HG03108 (cell line): ENCODE measurements around the gene GLRX2.
"Not testable (repeated sequence)": the region's sequence is repeated elsewhere in the genome, so short reads cannot be mapped to it uniquely, and the experiment has no call there.

ENCODE experiments used
- ATAC-seq: cut with Tn5 transposase; IDR thresholded peaks from one replicate; pipeline ENCODE4 v1.9.1; 2021; ENCODE audit warnings: moderate library complexity; ENCODE audit not compliant: unreplicated experiment

The GLRX2 gene, protein sequence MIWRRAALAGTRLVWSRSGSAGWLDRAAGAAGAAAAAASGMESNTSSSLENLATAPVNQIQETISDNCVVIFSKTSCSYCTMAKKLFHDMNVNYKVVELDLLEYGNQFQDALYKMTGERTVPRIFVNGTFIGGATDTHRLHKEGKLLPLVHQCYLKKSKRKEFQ

DNA sequence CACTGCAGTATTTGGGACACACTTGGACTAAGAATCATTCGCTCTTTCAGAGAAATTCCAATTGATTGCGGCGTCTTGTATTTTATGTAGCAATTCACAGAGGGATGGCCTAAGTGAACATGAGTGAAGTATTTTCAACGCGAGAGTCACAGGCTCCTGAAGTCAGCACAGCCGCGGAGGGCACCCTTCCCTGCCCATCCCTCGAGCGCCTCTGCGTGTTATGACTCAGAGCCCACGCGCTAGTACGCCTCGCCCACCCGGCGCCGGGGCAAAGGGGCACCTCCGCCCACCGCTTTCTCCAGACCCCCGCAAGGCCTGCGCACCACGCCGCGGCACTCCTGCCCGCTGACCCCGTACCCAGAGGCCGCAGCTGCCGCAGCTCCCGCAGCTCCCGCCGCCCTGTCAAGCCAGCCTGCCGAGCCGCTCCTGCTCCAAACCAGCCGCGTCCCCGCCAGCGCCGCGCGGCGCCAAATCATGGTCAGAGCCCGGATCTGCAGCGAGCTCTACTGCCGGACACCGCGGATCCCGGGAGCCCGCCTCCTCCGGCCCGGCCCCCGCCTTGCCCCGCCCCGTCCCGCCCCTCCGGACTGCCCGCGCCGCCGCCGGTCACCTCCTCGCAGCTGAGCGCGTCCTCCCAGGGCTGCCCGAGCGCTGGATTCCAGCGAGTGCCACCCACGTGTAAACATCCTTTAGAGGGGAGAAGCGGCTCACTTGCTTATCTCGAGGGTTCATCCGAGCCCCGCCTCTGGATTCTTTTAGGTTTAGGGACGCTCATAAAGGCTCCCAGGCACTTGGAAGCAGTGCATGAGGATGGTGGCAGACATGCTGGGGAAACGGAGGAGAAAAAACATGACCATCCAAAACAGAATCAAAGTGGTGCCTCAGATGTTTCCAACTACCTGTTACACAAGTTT lies at the start of gene GLRX2:
TSS of gene GLRX2 (minus strand) at position 508 of the 914 bp plus-strand sequence. CDS start at position 476, 32 bp downstream.
- ATAC-seq, result peak; percentile 89

DNA sequence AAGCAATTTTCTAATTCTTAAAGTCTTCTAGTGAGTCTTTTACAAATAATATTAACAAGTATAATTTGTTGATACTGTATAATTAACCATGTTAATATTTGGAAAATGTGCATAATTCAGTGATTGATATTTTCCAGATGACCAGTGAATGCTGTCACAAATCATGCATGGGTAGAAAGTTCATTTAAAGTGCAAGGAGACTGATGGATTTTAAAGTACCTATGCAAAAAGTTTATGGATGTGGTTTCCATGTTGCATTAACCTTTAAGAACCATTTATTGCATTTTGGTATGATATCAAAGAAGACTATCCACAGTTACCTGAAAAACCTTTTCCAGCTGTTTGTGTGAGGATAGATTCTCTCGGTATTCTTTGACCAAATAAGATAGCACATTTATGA lies 39.8 kb upstream of the GLRX2 start:
- ATAC-seq, result no peak

DNA sequence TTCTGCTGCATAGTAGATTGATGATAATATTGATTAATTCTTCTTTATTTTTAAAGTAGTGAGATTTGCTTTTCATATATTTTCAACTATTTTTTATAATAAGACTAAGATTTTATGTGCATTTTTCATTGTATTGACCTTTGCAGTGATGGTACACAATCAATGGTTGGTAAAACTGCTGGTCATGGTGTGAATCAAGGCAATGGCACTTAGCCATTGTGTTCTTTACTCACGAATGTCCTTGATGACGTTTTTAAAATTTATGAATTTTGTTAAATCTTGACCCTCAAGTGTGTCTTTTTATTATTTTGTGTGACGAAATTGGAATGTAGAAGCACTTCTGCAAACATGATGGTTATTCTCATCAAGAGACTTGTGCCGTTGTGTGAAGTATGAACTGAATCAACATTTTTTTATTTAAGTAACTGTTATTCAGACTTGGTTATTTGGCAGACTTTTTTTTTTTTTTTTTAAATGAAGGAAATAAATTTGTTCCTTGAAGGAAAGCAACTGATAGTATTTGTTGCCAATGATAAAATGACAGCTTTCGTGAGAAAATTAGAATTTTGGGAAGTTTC lies 39.2 kb upstream of the GLRX2 start:
- ATAC-seq, result no peak

DNA sequence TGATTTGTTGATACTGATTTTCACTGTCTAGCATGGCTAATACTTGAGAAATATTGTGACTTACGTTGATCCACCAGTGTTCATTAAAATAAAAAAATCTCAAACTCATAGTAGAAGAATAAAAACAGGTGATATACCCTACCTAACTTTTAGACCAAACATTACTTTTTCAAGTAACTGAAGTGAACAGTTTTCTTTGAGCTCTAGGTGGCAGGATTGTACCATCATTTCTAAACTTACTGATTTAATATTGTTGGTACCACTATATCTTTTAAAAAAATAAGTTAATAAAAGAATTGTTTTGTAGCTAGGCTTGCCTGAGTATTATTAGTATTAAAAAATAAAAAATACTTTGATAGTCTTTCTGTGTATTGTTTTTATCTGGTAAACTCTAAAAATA lies 38.1 kb upstream of the GLRX2 start:
- ATAC-seq, result no peak

DNA sequence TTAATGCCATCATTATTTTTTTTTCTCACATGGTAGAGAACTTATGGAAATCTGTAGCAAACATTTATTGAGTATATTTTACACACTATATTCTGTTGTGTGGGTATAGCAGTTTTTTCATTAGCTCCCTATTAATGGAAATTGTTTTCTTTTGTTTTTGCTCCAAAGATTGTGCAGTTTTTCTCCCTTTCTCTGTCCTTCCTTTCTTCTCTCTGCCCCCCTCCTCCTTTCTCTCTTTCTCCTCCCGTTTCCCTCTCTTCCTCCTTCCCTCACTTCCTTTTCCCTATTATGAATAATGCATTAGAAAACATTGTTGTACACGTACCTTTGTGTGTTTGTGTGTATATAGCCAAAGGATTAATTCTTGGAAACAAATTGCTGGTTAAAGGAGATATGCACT lies 37.2 kb upstream of the GLRX2 start:
- ATAC-seq, result no peak

DNA sequence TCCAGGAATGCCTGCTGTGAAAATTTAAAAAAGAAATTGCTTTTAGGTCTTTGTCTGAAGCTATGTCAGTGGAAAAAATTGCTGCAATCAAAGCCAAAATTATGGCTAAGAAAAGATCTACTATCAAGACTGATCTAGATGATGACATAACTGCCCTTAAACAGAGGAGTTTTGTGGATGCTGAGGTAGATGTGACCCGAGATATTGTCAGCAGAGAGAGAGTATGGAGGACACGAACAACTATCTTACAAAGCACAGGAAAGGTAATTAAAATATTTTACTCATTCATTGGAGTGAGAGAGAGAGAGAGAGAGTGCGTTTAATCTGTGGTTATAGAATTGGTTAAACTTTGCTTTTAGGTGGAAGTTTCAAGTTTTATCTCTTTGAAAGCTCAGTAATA lies 36.6 kb upstream of the GLRX2 start:
- ATAC-seq, result no peak

DNA sequence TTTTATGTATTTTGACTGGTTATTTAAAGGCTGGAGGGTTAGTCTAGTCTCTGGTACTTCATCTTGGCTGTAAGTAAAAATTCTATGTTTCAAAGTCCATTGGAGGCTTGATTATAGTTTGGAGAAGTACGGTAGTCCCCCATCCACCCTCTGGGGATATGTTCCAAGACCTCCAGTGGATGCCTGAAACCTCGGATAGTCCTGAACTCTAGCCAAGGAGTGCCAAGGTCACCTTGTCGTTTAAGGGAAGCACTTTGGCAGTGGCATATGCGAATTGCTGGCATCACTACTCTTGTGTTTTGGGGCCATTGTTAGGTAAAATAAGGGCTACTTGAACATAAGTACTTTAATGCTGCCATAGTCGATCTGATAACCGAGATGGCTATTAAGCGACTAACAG lies 35.0 kb upstream of the GLRX2 start:
- ATAC-seq, result no peak

DNA sequence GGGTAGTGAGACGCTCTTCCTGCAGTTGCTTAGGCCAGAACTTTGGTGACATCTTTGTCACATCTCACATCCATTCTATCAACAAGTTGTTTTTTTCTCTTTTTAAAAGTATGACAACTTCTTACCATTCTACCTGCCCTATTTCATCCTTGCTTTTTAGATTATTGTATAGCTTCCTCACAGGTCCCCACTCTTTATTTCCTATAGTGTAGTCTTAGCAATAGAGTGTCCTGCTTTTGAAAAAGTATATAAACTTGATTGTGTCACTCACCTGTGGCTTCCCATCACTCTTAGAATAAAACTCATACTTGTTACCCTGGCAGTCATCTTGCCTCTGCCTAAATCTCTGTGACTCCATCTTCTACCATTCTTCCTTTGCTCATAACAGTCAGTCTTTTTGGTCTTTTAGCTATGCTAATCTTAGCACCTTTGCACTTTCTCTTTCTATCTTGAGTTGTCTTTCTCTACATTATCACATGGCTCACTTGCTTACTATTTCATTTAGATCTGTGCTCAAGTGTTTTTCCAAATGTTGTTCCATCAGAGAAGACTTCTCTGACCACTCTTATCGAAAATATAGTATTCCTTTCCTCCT lies 26.1 kb upstream of the GLRX2 start:
- no peak for ATAC-seq

DNA sequence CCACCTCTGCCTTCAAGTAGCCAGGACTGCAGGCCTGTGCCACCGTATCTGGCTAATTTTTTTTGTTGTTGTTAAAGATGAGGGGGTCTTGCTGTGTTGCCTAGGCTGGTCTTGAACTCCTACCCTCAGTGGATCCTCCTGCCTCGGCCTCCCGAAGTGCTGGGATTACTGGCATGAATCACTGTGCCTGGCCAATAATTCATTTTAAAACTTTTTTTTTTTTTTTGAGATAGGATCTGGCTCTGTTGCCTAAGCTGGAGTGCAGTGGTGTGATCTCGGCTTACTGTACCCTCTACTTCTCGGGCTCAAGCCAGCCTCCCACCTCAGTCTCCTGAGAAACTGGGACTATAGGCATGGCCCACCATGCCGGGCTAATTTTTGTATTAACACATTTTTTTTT lies 20.2 kb upstream of the GLRX2 start:
- no peak for ATAC-seq

DNA sequence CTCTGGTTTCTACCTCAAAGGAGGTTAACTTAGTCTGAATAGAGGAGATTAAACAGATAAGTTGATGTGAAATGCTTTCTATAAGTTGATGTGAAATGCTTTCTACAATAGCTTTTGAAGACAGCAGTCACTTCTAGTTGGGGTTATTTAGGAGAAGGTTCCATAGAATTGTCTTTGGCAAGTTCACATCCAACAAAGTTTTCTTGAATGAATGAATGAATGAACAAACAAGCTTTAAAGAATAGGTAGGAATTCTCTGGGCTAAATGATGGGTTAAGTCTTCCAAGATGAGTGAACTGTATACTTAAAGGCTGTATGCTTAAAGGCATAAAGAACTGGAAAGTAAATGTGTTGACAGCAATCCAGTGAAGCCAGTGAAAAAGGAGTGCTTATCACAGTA lies 18.5 kb upstream of the GLRX2 start:
- no peak for ATAC-seq

DNA sequence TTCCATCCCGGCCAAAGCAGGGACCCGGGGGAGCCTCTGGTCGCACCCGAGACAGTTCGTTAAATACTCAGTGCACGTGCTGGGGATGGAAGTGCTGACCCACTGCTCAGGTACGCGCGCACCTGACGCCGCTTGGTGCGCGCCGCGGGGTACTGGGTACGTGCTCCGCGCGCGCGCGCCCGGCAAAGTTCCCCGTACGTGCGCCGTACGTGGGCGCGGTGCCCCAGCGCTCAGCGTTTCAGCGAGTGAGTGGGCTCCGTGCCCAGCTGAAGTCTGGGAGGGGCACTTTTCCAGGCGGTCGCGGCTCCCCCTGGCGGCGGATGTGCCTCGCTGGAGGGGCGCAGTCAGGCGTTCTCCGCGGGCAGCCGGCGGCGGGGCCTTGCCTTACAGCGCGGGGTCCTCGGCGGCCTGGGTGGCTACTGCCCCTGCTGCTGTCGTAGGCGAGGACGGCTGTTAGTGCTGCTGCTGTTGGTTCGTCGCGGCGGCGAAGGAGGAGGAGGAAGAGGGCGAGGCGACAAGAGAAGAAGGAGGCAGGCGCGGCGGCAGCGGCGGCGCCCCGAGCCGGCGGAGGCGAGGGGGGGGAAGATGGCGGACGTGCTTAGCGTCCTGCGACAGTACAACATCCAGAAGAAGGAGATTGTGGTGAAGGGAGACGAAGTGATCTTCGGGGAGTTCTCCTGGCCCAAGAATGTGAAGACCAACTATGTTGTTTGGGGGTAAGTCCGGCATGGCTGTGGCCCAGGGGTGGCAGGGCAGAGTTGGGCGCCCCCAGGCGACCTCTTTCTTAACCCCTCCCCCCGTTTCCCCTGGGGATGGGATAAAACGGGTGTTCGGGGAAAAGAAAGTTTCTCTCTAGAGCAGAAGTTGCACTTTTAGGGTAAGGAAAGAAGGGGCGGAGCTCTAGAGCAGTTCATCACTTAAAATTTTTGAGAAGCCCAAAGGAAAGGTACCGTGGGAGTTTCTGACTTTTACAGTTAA lies 16.7 kb upstream of the GLRX2 start, which contains the start of gene CDC73:
TSS of gene CDC73 (plus strand) at position 416 of the 978 bp plus-strand sequence. CDS start at position 586, 170 bp downstream.
- ATAC-seq, result peak; percentile 91

DNA sequence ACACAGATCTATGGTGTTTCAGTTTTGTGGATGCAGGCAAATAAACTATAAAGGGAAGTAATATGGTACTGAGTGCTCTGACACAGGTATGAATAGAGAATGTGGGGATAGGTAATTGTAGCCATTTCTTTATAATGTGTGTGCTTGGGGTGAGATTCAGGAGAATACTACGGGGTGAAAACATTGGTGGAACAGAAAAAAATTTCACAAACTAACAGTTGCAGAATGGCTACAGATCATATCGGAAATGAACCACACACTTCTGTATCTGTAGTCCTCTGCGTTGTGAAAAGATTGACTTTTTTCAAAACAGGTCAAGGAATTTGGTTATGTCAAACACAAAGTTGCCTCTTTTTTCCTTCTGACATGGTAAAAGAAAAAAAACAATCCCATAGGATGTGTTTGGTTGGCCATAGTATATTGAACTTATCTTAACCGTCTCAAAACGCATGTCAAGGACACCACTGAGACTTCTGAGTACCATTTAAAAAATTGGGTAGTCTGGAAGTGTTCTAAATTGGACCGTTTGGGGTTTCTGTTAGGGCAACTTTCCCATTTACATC lies 15.5 kb upstream of the GLRX2 start:
- ATAC-seq, result no peak

DNA sequence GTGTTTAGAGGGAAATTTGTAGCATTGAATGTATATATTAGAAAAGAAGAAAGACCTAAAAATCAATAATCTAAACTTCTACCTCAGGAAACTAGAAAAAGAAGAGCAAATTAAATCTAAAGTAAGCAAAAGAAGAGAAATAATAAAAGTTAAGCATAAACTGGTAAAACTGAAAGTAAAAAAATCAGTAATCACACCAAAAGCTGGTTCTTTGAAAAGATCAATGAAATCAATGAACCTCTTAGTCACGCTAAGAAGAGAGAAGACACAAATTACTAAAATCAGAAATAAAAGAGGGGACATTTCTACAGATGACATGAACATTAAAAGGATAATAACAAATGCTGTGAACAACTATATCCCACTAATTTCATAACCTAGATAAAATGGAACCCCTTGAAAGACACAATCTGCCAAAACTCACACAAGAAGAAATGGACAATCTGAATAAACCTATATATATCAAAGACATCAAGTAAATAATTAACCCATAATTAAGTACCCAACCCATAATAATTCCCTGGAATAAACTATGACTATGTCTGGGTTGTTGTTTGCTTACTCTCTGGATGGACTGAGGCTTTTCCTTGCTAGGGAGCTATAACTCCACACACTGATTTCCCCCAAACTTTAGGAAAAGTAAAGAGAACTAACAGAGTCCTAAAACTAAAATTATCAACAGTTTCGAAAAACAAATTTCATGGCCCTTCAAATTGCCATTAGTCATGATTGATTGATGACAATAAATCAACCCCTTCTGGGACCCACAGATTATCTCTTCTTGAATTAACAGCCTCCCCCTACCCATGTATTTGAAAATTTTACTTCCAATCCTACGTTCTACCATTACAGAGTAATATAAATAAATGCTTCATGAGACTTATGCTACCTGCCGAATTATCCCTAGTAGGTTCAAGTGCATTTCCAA lies 13.9 kb upstream of the GLRX2 start:
- no peak for ATAC-seq

DNA sequence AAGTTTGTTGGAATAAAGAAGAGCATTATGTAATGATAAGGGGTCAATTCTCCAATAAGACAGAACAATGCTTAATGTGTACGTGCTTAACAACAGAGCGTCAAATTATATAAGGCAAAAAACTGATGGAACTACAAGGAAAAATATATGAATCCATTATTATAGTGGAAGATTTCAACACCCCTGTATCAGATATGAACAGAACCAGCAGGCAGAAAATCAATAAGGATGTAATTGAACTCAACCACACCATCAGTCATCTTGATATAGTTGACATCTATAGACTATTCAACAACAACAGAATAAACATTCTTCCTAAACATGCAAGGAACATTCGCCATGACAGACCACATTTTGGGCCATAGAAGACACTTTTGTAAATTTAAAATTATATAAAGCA lies 13.0 kb upstream of the GLRX2 start:
- ATAC-seq, result no peak

DNA sequence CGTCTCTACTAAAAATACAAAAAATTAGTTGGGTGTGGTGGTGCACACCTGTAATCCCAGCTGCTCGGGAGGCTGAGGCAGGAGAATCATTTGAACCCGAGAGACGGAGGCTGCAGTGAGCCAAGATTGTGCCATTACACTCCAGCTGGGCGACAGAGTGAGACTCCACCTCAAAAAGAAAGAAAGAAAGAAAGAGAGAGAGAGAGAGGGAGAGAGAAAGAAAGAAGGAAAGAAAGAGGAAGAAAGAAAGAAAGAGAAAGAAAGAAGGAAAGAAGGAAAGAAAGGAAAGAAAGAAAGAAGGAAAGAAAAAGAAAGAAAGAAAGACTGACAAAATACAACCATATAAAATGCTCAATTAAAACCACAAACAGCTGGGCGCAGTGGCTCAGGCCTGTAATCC lies 12.0 kb upstream of the GLRX2 start:
- ATAC-seq, result not testable (repeated sequence)

DNA sequence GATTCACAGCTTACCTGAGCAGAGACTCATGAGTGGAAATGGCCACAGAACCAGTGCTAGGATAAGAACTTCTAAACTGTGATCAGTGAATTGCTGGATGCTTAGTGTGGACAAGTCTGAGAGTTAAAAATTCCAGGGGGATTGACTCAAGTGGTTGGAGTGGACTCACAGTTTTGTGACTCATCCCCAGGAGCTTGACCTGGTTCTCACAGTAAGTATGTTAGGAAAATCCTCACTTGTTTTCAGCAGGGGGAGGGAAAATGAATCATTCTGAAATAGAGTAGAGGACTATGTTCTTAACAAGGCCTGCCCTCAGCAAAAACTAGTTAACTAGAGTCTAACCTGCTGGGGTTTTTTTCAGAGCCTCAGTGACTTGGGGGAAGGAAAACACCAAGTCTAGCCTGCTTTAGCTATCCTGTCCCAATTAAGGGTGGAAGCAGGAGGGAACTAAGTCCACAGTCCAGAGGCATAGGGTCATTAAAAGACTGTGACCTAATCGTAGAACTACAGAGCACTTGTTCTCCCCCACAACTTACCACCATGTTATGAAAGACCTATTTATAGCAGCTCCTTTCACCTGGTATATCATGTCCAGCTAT lies 10.5 kb upstream of the GLRX2 start:
- ATAC-seq, result no peak

DNA sequence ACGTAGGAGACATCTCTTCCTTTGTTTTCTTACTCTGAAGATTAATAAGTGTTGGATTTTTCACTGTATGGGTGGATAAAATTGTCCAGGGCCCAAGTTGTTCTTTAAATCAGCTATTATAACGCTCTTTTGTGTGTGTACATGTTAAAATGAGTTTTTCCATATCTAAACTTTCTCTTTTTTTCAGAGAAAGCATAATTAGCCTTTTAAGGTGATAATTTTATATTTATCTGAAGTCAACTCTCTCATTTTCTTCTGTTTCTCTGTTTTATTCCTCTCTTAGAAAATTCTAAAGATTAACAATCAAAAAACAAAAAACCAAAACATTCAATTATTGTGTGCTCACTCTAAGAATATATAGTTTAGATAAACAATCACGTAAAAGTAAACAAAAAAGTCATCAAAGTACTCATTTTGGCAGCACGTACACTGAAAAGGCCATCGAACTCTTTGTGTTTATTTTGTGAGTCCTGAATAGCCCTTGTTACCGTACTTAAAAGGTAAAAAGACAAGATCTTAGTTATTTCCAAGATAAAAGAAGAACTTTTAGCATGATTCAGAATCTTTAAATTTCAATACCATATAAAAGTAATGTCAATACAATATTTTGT lies 9.4 kb upstream of the GLRX2 start:
- no peak for ATAC-seq

DNA sequence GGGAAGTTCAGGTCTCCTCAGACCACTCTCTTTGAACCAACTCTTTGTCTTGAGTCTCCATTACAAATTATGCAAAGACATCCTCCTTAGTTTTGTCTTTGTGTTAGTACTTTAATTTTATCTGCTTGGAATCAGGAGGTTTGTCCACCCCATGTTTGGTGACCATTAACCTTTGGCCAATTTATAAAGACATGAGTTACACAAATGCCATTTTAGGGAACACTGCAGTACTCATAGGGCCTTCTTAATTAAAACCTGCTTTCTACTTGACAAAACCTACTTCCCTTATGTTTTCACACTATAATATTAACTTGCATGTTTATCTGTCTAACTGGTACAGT lies 8.7 kb upstream of the GLRX2 start:
- ATAC-seq, result no peak
